OCI-M1 (cell line): ENCODE data around the gene TCF4.
"Not testable (repeated sequence)": the region's sequence is repeated elsewhere in the genome, so short reads cannot be mapped to it uniquely, and the experiment has no call there.

Experiments used
- DNase-seq: peaks from one replicate; lab custom pipeline; 2025; lab: John Stamatoyannopoulos, UW

Gene TCF4

GRCh38 chr18:55475467-55475866 lies 112.5 kb downstream of the TCF4 start:
- no peak for DNase-seq

GRCh38 chr18:55473560-55473959 lies 114.4 kb downstream of the TCF4 start:
- no peak for DNase-seq

GRCh38 chr18:55473058-55473457 lies 114.9 kb downstream of the TCF4 start:
- DNase-seq = peak; percentile 41

- DNase-seq = no peak
Observed at GRCh38 chr18:55470826-55471225, 117.2 kb downstream of the TCF4 start.

GRCh38 chr18:55469134-55469533 lies 118.9 kb downstream of the TCF4 start:
- not testable (repeated sequence) for DNase-seq

- DNase-seq = no peak
Observed at GRCh38 chr18:55466789-55467188, 121.2 kb downstream of the TCF4 start.

- DNase-seq = no peak
Observed at GRCh38 chr18:55465313-55465712, 122.7 kb downstream of the TCF4 start.

- DNase-seq = no peak
Observed at GRCh38 chr18:55464581-55464980, 123.4 kb downstream of the TCF4 start.

- no peak for DNase-seq
Observed at GRCh38 chr18:55462652-55463051, 125.3 kb downstream of the TCF4 start.

- no peak for DNase-seq
Observed at GRCh38 chr18:55461848-55462247, 126.1 kb downstream of the TCF4 start.

- peak; percentile 12 for DNase-seq
Observed at GRCh38 chr18:55458456-55459203, 129.4 kb downstream of the TCF4 start.

GRCh38 chr18:55457028-55457427 lies 131.0 kb downstream of the TCF4 start:
- no peak for DNase-seq

- no peak for DNase-seq
Observed at GRCh38 chr18:55455938-55456337, 132.1 kb downstream of the TCF4 start.

GRCh38 chr18:55453186-55453585 lies 134.8 kb downstream of the TCF4 start:
- DNase-seq = no peak

- no peak for DNase-seq
Observed at GRCh38 chr18:55452123-55452611, 135.8 kb downstream of the TCF4 start.

- DNase-seq = no peak
Observed at GRCh38 chr18:55449412-55450140, 138.4 kb downstream of the TCF4 start.

- no peak for DNase-seq
Observed at GRCh38 chr18:55448420-55448819, 139.6 kb downstream of the TCF4 start.

- DNase-seq = no peak
Observed at GRCh38 chr18:55447672-55448018, 140.3 kb downstream of the TCF4 start.

- DNase-seq = no peak
Observed at GRCh38 chr18:55446996-55447671, 140.9 kb downstream of the TCF4 start.

- DNase-seq = no peak
Observed at GRCh38 chr18:55444536-55444935, 143.5 kb downstream of the TCF4 start.

GRCh38 chr18:55443776-55444175 lies 144.2 kb downstream of the TCF4 start:
- no peak for DNase-seq

GRCh38 chr18:55442561-55442960 lies 145.4 kb downstream of the TCF4 start:
- no peak for DNase-seq

GRCh38 chr18:55440988-55441387 lies 147.0 kb downstream of the TCF4 start:
- DNase-seq = no peak
